ENCODE results near the gene CDC73.

Gene CDC73

GRCh38 chr1:193190096-193190744, 68.4 kb downstream of the CDC73 start:
- H3K36me3 Mint-ChIP-seq (ENCODE audit: low read depth): peaks cover 40% of the 10 kb centered on the region
- H3K4me1 Mint-ChIP-seq: peaks cover 40% of the 10 kb centered on the region
- H3K27me3 Mint-ChIP-seq (ENCODE audit: low read depth): no peaks in the 10 kb centered on the region
- TF ChIP-seq CTCF (IDR thresholded peaks at IDR 0.05; ENCODE audit: unreplicated experiment in 3 of 3): peak; percentile 50 to 54 (median 51)
- H3K4me3 Mint-ChIP-seq: no peak overlapping the region
- peaks cover 15% of the 10 kb centered on the region for H3K9me3 Mint-ChIP-seq
- peak overlapping the region; percentile 4 to 76 (median 69) for H3K27ac Mint-ChIP-seq

GRCh38 chr1:193192586-193192985, 70.8 kb downstream of the CDC73 start:
- H3K4me1 Mint-ChIP-seq: peaks cover 23% of the 10 kb centered on the region
- no peak overlapping the region for H3K4me3 Mint-ChIP-seq
- peaks cover 53% of the 10 kb centered on the region for H3K36me3 Mint-ChIP-seq (ENCODE audit: low read depth)
- no peak overlapping the region for H3K27ac Mint-ChIP-seq
- peaks cover 21% of the 10 kb centered on the region for H3K9me3 Mint-ChIP-seq
- TF ChIP-seq CTCF (IDR thresholded peaks at IDR 0.05; ENCODE audit: unreplicated experiment in 3 of 3): no peak
- no peaks in the 10 kb centered on the region for H3K27me3 Mint-ChIP-seq (ENCODE audit: low read depth)

DNA sequence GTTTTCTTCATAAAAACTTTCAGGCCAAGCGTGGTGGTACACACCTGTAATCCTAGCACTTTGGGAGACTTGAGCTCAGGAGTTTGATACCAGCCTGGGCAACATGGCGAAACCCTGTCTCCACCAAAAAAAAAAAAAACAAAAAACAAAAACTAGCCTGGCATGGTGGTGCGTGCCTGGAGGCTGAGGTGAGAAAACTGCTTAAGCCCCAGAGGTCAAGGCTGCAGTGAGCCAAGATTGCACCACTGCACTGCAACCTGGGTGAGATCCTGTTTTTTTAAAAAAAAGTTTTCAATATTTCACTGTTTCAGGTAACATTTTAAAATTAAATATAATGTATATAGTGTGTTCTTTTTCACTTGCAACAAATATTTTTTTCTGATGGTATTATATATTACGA, 78.1 kb downstream of the CDC73 start:
- H3K27me3 Mint-ChIP-seq (ENCODE audit: low read depth): no peaks in the 10 kb centered on the region
- peaks cover 43% of the 10 kb centered on the region for H3K36me3 Mint-ChIP-seq (ENCODE audit: low read depth)

DNA sequence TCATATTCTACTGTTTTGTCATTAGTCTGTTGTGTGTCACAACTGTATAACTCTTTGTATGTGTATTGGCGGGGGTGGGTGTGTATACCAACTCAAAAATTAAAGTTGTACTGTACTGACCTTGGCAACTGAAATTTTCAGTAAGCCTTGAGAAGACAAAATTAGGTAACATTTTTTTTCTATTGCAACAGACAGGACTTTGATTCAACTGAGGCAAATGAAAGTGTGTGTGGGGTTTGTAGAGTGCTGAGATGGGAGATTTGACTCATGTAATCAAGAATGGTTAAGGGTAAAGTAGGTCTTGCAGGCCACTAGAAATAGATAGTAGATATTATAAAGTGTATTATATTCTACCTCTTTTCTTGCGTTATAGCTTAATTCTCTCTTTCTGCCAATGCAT, 79.2 kb downstream of the CDC73 start:
- TF ChIP-seq CTCF (IDR thresholded peaks at IDR 0.05; ENCODE audit: unreplicated experiment in 3 of 3): no peak
- Mint-ChIP-seq H3K4me3 (no peak overlapping the region), H3K27me3 (ENCODE audit: low read depth) (no peaks in the 10 kb centered on the region), H3K4me1 (no peaks in the 10 kb centered on the region), H3K36me3 (ENCODE audit: low read depth) (peaks cover 43% of the 10 kb centered on the region), H3K27ac (no peak overlapping the region), H3K9me3 (peaks cover 11% of the 10 kb centered on the region)

More for the DNA sequence above, 78.1 kb downstream of the CDC73 start:
- peaks cover 6% of the 10 kb centered on the region for H3K9me3 Mint-ChIP-seq
- H3K4me3 Mint-ChIP-seq: no peak overlapping the region
- H3K4me1 Mint-ChIP-seq: no peaks in the 10 kb centered on the region
- H3K27ac Mint-ChIP-seq: no peak overlapping the region
- TF ChIP-seq CTCF (IDR thresholded peaks at IDR 0.05; ENCODE audit: unreplicated experiment in 3 of 3): no peak

DNA sequence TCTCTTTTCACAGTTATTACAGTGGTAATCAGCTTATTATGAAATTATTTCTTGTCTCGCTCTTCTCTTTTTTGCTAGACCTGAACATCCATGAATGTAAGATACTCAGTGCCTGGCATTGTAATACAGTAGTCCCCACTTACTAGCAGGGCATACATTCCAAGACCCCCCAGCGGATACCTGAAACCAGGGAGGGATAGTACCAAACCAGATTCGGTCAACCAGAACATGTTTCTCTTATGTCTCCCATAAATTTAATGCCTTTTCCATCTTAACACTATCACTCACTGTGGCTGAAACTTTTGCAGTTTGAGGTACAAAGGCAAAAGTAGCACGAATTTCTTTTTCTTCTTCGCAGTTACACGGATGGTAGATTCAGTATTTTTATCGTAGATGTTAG, 89.2 kb downstream of the CDC73 start:
- Mint-ChIP-seq H3K36me3 (ENCODE audit: low read depth) (peaks cover 90% of the 10 kb centered on the region), H3K4me1 (no peaks in the 10 kb centered on the region), H3K4me3 (no peak overlapping the region), H3K27ac (no peak overlapping the region), H3K27me3 (ENCODE audit: low read depth) (no peaks in the 10 kb centered on the region), H3K9me3 (peaks cover 46% of the 10 kb centered on the region)
- no peak for TF ChIP-seq CTCF (IDR thresholded peaks at IDR 0.05; ENCODE audit: unreplicated experiment in 3 of 3)

DNA sequence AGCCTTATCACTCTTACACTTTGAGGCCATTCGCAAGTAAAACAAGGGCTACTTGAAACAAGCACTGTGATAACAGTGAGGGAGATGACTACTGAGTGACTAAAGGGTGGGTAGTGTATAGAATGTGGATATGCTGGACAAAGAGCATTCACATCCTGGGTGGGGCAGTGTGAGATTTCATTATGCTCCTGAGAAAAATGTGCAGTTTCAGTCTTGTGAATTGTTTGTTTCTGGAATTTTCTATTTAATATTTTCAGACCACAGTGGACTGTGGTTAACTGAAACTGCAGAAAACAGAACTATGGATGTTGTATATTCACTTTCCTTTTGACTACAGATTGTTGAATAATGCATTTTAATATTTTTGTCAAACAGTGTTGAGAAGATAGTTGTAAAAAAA, 89.7 kb downstream of the CDC73 start:
- Mint-ChIP-seq H3K27ac (no peak overlapping the region), H3K9me3 (peaks cover 45% of the 10 kb centered on the region), H3K27me3 (ENCODE audit: low read depth) (no peaks in the 10 kb centered on the region), H3K4me1 (no peaks in the 10 kb centered on the region), H3K4me3 (no peak overlapping the region), H3K36me3 (ENCODE audit: low read depth) (peaks cover 90% of the 10 kb centered on the region)
- no peak for TF ChIP-seq CTCF (IDR thresholded peaks at IDR 0.05; ENCODE audit: unreplicated experiment in 3 of 3)

All from nephron (organoid).